ENCODE measurements around the gene SLC25A36.

- no peak for TF ChIP-seq REST (IDR thresholded peaks at IDR 0.05; ENCODE audit: insufficient read depth in 1 of 2, low read depth in 2 of 2, low read length in 2 of 2)
- TF ChIP-seq POLR2AphosphoS5 (IDR thresholded peaks at IDR 0.05; ENCODE audit: low read depth, low read length), result no peak
Measured at GRCh38 chr3:140953028-140953960, 11.7 kb downstream of the SLC25A36 start.

Data from PFSK-1 (cell line).